Measurements from ENCODE around the gene RBBP8NL.

The RBBP8NL gene, protein sequence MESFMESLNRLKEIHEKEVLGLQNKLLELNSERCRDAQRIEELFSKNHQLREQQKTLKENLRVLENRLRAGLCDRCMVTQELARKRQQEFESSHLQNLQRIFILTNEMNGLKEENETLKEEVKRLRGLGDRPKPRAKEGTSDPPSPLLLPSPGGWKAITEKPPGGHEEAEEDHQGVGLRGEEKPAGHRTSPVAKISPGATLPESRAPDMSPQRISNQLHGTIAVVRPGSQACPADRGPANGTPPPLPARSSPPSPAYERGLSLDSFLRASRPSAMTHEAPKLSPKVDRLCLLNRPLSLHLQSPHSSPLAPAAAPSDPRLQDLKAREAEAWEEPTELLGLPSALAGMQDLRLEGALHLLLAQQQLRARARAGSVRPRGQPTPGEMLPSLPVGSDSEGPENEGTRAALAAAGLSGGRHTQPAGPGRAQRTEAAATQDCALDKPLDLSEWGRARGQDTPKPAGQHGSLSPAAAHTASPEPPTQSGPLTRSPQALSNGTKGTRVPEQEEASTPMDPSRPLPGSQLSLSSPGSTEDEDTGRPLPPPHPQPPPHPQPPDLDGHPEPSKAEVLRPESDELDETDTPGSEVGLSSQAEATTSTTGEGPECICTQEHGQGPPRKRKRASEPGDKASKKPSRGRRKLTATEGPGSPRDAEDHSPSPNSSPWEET

DNA sequence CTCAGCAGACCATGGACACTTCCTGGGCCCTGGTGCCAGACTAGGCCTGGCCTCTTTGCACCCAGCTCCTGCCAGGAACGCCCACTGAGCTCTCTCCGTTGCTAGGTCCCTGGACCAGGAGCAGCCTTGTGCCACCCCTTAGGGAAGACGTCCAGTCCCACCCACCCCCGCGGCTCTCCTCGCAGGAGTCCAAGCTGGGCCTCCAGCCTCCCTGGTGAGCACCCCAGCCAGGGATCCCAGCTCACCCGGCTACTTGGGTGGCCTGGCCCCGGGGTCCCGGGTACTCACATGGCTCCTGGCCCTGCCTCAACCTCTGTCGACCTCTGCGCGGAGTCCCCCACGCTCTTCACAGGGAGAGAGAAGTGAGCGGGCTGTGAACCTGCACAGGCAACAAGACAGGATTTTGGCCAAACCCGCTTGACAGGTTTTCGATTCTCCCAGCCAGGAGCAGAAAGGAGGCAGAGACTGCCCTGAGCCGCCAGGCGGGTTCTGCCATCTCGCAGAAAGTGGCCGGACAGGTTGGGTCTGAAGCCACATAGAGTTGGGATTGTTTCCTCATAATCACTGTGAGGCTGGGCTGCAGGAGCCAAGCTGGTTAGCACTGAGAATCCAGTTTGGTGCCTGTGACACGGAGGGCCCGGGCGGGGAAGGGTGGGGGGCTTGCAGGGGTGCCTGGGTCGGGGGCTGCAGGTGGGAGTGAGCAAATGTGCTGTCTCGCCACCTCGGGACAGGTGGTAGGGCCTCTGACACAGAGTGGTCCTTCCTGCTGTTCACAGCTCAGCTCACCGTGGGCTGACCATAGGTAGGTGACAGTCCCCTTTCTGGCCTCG, at the start of gene RBBP8NL:
Gene RBBP8NL (minus strand): TSS at position 368 of the 830 bp plus-strand sequence. CDS start 7,892 bp downstream, outside the sequence.
- DNase-seq (ENCODE audit: low read depth), result no peak

DNA sequence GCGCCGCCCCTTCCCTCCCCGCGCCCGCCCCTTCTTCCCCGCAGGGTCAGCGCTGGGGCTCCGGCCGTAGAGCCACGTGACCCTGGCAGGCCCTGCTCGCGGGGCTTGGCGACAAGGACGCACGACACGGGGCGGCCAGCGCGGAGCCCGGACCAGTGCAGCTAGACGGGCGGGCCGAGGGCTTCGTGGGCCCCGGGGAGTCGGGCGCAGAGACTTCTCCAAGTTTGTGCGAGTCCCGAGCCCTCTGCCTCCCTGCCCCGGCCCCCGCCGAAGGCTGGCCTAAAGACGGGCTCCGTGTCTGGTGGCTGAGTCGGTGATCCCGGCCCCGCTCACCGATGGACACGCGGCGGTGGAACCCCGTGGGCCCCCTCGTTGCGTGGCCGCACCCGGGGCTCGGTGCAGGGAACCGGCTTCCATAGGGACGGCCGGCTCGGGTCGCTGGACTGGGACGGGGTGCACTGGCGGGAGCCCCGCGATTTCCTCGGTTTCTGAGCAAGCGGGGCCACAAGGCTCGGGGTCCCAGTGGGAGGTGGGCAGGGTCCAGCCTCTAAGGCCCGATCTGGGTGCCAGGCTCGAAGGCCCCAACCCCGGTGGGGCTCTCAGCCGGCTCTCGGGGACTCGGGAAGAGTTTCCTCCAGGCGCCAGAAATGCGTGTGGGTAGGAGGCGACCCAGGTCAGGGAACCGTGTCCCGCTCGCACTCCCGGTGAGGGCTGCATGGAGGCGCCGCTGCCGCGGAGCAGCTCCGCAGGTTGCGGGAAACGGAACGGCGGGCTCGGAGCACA, 48.9 kb upstream of the RBBP8NL start:
- DNase-seq (ENCODE audit: low read depth), result no peak

DNA sequence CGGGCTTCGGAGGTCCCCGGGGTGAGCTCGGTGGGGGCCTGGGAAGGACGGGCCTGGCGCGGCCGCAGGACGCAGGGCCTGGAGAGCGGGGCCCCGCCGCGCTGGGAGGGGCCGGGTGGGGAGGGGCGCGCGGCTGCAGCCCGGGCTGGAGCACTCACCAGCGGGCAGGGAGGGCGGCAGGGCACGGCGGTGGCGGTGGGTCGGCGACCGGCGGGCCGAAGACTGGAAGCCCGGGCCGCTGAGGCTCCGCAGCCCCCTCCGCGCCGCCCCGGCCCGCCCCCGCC, 48.4 kb upstream of the RBBP8NL start, which contains the start of gene GATA5:
Gene GATA5 (minus strand): TSS at position 224 of the 284 bp plus-strand sequence. CDS start 474 bp downstream, outside the sequence.
- DNase-seq (ENCODE audit: low read depth), result no peak

DNA sequence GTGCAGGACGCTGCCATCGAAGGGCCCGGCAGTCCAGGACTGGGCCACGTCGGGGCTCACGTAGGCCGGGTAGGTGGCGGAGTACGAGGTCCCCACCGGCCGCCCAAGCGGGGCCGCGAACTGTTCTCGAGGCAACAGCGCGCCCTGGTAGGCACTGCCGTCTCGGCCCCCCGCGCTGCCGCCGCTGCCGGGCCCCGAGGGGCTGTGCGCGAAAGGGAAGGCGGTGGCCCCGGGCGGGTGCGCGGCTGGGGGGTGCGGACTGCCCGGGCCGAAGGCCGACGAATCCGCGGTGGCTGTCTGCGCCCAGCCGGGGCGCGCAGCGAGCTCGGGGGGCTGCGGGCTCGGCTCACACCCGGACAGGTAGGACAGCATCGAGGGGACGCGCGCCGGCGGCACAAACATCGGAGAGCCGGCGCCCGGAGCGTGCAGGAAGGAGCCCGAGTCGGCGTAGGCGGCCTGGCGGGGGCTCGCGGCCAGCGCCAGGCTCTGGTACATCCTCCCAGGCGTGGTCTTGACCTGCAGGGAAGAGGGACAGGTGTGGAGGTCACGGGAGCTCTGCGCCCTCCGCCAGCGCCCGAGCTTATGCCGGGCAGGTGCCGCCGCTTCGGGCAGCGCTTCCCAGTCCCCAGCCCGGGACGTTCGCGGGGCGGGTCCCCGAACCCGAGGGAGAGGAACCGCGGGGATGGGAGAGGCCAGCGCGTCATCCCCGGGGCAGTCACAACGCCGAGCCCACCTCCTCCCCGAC, 47.9 kb upstream of the RBBP8NL start:
- no peak for DNase-seq (ENCODE audit: low read depth)

DNA sequence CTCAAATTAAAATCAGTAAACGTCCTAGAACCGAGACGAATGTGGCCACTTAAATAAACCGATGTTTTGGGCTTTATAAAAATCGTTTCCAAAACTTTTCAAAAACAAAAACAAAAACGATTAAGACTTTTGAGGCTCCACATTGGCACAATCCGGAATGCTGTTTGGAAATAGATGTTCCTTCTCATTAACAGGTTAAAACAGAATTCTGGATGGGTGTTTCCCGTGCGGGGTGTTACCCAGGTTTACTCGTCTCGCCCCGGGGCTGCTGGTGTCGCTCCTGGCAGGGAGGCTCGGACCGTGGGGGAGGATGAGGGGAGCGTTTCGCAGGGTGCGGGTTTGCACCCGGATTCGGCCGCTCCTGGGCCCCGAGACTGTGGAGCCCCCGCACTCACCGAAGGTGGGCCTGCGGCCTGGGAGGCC, 47.3 kb upstream of the RBBP8NL start:
- no peak for DNase-seq (ENCODE audit: low read depth)

DNA sequence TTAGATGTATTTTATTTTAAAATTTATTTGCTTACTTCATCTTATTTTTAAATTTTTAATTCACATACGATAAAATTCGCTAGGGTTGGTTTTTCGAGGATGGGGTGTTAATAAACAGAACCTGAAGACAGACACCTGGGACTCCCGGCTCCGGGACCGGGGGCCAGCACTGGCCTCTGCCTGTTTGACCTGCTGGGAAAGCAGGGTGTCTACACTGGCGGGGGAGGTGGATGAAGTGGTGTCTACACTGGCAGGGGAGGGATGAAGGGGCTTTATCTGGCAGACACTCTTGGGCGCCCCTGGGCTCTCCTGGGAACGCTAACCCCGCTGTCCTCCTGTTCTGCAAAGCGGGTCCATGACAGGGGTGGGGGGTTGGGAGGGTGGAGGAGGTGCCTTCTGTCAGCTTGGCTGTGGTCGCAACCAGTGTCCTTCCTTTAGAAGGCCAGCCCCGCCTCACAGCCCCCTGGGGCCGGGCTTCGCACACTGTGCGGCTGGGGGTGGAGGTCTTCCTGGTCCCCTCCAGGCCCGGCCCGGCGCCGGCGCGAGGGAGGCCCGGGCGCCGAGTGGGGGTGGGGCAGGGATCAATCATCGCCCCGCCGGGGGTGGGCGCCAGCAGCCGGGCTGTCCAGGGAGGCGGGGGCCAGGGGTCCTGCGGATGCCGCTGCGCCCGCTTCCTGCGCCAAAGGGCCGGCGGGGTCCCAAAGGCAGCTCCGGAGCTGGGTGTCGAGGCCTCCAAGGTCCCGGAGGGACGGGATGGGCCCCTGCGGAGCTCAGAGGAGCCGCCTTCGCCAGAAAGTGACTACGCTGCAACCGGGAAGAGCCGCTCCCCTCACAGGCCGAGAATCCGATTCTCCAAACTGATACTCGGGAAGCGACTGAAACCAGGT, 46.6 kb upstream of the RBBP8NL start:
- no peak for DNase-seq (ENCODE audit: low read depth)

DNA sequence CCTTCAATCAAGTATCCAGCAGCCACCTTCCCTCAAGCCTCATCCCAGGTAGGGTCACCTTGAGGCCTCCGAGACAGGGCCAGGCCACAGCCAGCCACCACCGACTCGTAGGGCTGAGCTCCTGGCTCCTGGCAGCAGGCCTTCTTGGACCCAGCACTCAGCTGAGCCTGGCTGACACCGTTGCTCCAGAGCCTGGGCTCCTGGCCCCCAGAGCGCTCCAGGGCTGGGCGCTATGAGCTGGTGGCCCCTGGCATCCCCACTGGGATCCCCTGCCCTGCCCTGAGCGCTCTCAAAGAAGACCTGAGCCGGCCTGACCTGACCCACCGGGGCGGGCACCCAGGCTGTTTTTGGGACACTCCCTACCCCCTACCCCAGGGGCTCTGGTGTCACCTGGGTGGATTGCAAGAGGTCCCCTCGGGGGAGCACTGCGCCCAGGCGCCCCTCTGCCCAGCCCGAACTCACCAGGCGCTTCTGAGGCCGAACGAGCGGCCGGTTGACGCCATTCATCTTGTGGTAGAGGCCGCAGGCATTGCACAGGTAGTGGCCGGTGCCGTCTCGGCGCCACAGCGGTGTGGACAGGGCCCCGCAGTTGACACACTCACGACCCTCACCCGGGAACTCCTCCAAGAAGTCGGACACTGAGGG, 45.7 kb upstream of the RBBP8NL start:
- no peak for DNase-seq (ENCODE audit: low read depth)

DNA sequence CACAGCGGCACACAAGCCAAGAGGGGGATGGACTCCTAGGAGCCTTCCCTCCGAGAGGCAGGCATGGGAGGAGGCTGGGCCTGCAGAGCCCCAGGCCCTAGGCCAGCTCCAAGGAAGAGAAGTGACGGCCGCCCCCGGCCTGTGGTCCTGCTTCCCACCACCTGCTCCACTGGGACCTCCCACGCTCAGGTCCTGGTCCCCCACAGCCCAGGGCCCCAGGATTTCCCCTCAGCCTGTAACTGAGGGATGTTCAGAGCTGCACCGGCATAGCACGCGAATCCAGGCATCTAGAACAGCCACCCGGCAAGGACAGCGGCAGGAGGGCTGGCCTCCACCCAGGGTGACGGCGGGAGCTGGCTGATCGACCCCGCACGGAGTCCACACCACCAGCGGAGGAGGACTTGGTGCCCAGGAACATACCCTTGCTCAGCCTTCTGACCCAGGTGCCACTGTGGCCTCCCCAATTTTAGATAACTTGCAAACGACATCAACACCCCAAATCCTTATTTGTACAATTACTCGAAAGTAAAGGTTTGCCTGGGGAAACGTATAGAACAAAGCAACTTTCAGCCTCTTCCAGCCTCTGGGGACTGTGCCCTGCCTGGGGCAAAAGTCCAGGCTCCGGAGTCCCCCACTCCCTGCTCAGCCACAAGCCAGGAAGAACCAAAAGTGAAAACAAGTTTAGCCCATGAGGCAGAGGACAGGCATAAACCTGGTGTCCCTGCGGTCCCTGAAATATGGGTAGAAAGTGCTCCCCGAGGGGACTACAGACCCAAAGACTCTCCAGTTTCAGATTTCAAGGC, 45.0 kb upstream of the RBBP8NL start:
- DNase-seq (ENCODE audit: low read depth), result no peak

DNA sequence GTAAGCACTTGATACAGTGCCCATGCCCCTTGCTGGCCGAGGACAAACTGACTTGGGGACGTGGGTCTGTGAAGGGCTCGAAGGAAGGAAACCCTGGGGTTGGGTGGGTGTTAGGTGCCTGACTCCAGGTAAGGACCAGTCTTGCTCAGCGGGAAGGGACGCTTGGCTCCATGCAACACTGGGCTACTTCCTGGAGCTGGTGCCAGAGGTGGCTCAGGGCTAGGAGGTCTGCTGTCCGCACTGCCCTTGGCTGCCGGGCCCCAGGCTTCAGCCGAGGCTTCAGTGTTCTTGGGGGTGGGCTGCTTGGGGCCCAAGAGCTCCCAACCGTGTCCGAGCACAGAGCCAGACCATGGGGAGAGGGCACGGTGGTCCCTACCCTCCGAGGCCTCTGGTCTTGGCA, 43.1 kb upstream of the RBBP8NL start:
- no peak for DNase-seq (ENCODE audit: low read depth)

DNA sequence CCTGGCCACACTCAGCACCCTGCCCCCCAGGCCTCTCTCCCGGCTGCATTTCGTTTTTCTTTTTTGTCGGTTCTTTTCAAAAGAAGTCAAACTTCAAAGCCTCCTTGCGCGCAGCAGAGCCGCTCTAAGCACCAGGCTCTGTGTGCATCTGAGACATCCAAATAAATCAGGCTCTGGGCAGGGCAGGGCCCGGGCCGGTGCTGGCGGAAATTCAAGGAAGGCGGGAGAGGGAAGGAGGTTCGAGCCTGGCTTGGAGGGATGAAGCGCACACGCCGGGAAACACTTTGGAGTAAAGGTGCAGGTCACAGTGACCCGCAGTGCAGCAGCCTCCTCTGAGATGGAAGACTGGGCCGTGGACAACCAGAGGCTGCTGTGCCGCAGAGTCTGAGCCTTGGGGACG, 42.7 kb upstream of the RBBP8NL start:
- DNase-seq (ENCODE audit: low read depth), result no peak

DNA sequence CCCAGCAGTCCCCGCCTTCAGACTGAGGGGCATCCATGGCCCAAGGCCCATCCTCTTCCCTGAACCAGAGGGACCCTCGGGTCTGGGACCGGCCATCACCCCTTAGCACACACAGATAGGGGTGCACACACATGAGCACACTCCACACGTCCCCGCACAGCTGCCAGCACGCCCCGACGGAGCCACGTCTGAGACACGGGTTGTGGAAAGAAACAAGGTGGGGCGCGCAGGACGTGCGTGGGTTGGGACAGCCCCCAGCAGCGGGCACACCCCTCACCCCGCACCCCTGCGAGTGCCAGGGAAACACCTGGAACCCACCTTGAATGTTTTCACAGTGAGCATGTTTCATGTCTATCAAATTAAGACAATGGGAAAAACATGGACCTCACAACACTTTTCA, 42.0 kb upstream of the RBBP8NL start:
- no peak for DNase-seq (ENCODE audit: low read depth)

DNA sequence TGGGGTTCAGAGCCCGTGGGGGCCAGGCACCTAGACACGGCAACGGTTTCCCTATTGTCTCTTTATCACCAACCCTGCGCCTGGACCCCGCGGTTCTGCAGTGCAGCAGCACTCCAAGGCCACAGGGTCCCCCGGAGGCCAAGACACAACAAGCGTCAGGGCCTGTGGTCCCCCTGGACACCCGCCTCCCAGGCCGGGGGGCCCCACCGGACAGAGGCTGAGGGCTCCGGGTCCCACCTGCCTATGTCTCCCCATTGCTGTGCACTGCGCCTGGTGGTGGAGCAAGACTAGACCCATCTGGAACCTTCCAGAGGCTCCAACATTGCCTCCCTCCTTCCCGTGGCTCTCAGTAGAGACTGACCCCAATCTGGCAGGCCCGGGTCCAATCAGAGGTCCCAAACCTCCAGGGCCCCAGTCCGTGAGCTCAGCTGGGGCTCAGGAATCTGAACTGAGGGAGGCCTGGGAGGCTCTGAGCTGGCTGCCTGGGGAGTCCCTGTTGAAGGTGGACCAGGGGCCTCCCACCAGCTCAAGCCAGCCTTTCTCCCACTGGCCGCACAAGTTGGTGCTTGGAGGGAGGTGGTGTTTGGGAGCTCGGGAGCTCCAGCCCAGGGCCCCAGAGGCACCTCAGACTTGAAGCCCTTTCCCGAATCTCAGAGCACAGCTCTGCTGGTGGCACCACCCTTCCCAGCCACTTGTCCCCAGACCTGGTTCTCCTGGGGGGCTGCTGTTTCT, 39.6 kb upstream of the RBBP8NL start:
- DNase-seq (ENCODE audit: low read depth), result no peak

DNA sequence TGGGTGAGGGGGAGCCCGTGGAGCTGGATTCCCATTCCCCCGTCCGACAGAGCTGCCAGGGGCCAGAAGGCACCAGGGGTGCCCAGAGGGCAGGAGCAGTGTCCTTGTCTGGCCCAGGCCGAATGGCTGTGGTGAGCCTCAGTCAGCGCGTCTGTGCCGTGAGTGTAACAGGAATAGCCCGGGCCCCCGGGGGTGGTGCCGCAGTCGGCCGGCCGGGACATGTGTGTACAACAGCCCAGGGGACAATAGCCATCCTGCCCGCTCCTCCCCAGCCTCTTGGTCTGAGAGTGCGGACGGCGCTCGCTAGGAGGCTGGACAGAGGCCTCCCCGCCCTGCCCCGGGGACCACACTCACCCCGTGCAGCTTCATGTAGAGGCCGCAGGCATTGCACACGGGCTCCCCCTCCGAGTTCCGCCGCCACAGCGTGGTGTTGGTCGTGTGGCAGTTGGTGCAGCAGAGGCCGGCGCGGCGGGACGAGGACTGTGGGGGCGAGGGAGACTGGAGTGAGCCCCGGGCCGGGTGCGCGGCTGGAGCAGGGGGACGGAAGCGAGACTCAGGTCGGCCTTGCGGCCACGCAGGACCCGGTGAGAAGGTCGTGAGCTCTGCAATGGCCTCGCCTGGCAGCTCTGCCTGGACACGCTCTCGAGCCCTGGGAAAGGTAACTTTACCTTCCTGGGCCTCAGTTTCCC, 38.9 kb upstream of the RBBP8NL start:
- no peak for DNase-seq (ENCODE audit: low read depth)

DNA sequence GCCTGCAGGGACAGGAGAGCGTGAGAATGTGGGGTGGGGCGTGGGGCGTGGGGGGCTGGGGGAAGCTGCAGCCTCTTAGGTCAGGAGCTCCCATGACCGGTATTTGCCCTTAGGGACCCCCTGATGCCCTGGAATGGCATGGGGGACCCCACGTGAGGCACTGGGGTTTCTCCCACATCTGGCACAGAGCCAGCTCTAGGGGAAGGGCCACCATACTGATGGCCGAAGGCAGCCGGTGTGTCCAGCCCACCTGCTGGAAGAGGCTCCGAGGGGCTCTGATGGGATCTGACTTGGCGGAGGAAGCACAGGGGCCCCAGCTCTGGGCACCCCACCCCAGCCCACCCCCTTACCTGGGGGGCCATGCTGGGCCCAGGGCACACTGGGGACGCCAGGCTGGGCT, 37.7 kb upstream of the RBBP8NL start:
- DNase-seq (ENCODE audit: low read depth), result no peak

DNA sequence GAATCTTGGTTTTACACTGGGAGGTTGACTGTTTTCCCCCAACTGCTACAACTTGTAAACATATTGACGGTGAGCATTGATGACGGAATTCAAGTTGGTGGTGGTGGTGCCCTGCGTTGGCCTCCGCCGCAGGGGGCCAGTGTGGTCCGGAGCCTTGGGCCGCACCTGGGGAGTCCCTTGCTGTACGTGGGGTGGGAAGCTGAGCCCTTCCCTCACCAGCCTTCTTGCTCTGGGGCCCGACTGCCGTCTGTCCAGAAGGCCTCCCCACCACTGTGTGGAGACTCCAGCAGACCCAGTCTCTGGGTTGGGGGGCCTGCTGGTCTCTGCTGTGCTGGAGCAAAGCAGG, 37.1 kb upstream of the RBBP8NL start:
- DNase-seq (ENCODE audit: low read depth), result no peak

DNA sequence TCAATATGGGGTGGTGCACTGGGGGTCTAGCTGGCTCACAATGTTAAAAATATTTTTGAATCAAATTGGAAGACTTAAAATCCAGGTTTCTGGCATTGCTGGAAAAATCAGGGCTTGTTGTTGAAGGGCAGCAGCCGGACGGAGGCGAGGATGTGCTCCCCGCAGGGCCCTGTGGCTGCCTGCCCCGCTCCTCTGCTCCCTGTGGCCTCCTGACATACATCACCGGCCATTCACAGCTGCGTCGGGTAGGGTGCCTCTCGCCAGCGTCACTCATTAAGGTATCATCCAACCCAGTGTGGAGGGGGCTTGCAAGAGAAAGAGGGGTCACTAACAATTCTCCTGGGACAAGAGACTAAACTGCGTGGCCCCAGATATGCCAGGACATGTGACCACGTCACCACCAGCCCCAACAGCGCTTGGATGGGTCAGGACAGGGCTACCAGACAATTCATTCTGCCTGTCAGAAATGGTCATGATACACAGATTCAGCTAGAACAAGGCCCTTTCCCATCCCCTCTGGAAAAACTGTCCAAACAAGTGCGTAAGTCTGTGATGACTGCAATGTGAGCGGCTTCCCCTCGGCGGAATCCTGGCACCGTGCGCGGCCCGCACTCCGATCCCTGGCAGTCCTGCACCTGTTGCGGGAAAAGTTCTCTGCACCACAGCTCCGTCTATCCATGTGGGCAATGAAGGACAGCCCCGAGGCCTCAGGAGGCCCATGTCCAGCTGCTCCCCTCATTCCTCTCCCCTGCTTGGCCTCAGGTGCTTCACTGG, 36.5 kb upstream of the RBBP8NL start:
- no peak for DNase-seq (ENCODE audit: low read depth)
